ENCODE measurements around the gene HFM1. TPM values are rescaled to one million over a fixed set of nuclear protein-coding genes. Genes with fewer than 3 reads are reported as not detected.

Gene HFM1
- total RNA-seq, 1 experiment from 2014 or later = 0.39 TPM

DNA sequence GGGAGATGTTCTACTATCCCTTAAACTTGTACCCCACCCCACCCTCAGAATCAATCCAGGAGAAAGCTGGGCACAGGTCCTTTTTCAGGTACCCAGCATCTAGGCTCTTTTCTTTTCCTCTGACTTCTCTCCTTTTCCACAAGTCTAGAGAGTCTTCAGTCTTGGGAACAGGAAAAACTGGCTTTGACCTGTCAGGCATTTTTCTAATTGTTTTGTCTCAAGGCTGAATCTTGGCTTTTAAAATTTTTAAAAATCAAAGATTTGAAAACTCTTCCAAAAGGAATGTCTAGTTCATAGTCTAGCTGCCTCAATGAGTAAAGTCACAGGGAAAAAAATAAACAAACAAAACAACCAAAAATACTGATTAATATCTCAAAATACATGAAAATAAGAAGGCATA is 161.5 kb downstream of the HFM1 start:
- TF ChIP-seq TCF7L2 (IDR thresholded peaks at IDR 0.05; ENCODE audit: low read depth, low read length) = no peak
- TF ChIP-seq, protein P1, sequence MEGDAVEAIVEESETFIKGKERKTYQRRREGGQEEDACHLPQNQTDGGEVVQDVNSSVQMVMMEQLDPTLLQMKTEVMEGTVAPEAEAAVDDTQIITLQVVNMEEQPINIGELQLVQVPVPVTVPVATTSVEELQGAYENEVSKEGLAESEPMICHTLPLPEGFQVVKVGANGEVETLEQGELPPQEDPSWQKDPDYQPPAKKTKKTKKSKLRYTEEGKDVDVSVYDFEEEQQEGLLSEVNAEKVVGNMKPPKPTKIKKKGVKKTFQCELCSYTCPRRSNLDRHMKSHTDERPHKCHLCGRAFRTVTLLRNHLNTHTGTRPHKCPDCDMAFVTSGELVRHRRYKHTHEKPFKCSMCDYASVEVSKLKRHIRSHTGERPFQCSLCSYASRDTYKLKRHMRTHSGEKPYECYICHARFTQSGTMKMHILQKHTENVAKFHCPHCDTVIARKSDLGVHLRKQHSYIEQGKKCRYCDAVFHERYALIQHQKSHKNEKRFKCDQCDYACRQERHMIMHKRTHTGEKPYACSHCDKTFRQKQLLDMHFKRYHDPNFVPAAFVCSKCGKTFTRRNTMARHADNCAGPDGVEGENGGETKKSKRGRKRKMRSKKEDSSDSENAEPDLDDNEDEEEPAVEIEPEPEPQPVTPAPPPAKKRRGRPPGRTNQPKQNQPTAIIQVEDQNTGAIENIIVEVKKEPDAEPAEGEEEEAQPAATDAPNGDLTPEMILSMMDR (IDR thresholded peaks at IDR 0.05) = no peak
- no peak for TF ChIP-seq SIN3A (IDR thresholded peaks at IDR 0.05; ENCODE audit: borderline replicate concordance, insufficient read depth, low read depth, low read length)
- no peak for TF ChIP-seq POLR2AphosphoS5 (IDR thresholded peaks at IDR 0.05; ENCODE audit: low read depth, low read length)
- no peak for TF ChIP-seq REST (IDR thresholded peaks at IDR 0.05; ENCODE audit: insufficient read depth in 1 of 2, low read depth in 2 of 2, low read length in 1 of 2)
- BruUV-seq (replicated peaks) = no TSS peak
- no peak overlapping the region for H3K27ac ChIP-seq (ENCODE audit: low read length)
- DNase-seq (ENCODE audit: low read depth, low spot score) (no peak), ATAC-seq (no peak)
- intact Hi-C loops (cut with micrococcal nuclease; ENCODE audit: unreplicated experiment) (no loop called here), in situ Hi-C loops (cut with HindIII; ENCODE audit: low pct_unique_long_range_greater_than_20kb, low sequenced_read_pairs) (no loop called here)
- H3K4me3 ChIP-seq (ENCODE audit: low read depth in 2 of 2, low read length in 2 of 2) = no peak overlapping the region
- ChIA-PET CTCF (no interaction called here), POLR2A (no interaction called here)
- H3K36me3 ChIP-seq (ENCODE audit: control insufficient read depth, insufficient read depth, low read length) = no peaks in the 10 kb centered on the region; the same call in 1 of the 2 replicates
- H3K4me1 ChIP-seq (ENCODE audit: control insufficient read depth, insufficient read depth, low read length) = no peaks in the 10 kb centered on the region
- H3K9me3 ChIP-seq (ENCODE audit: control insufficient read depth, insufficient read depth, low read depth, low read length) = no peaks in the 10 kb centered on the region
- no peaks in the 10 kb centered on the region for H3K27me3 ChIP-seq (ENCODE audit: control insufficient read depth, insufficient read depth, low read length)

GRCh38 chr1:91234181-91234580 is 170.5 kb downstream of the HFM1 start:
- Histone ChIP-seq H3K27me3 (ENCODE audit: control insufficient read depth, insufficient read depth, low read length) (no peaks in the 10 kb centered on the region), H3K9me3 (ENCODE audit: control insufficient read depth, insufficient read depth, low read depth, low read length) (no peaks in the 10 kb centered on the region), H3K4me3 (ENCODE audit: low read depth in 2 of 2, low read length in 2 of 2) (no peak overlapping the region), H3K27ac (ENCODE audit: low read length) (no peak overlapping the region), H3K36me3 (ENCODE audit: control insufficient read depth, insufficient read depth, low read length) (no peaks in the 10 kb centered on the region), H3K4me1 (ENCODE audit: control insufficient read depth, insufficient read depth, low read length) (no peaks in the 10 kb centered on the region)
- in situ Hi-C loops (cut with HindIII; ENCODE audit: low pct_unique_long_range_greater_than_20kb, low sequenced_read_pairs) (no loop called here), intact Hi-C loops (cut with micrococcal nuclease; ENCODE audit: unreplicated experiment) (no loop called here)
- no peak for TF ChIP-seq POLR2AphosphoS5 (IDR thresholded peaks at IDR 0.05; ENCODE audit: low read depth, low read length)
- TF ChIP-seq, protein P1 (IDR thresholded peaks at IDR 0.05) = no peak
- no peak for TF ChIP-seq REST (IDR thresholded peaks at IDR 0.05; ENCODE audit: insufficient read depth in 1 of 2, low read depth in 2 of 2, low read length in 1 of 2)
- no peak for TF ChIP-seq SIN3A (IDR thresholded peaks at IDR 0.05; ENCODE audit: borderline replicate concordance, insufficient read depth, low read depth, low read length)
- no peak for TF ChIP-seq TCF7L2 (IDR thresholded peaks at IDR 0.05; ENCODE audit: low read depth, low read length)
- DNase-seq (ENCODE audit: low read depth, low spot score) = no peak
- no peak for ATAC-seq
- CTCF ChIA-PET = no interaction called here
- BruUV-seq (replicated peaks) = no TSS peak
- POLR2A ChIA-PET = no interaction called here
